SKM-1 treated with dmso at 0.1 percent for 144 hours (cell line): ENCODE measurements around the gene SLC22A3.
"Not testable (repeated sequence)": the region's sequence is repeated elsewhere in the genome, so short reads cannot be mapped to it uniquely, and the experiment has no call there.

ENCODE experiments used
- DNase-seq: peaks from one replicate; lab custom pipeline; 2025; ENCODE audit not compliant: unreplicated experiment; lab: John Stamatoyannopoulos, UW

Gene SLC22A3

DNA sequence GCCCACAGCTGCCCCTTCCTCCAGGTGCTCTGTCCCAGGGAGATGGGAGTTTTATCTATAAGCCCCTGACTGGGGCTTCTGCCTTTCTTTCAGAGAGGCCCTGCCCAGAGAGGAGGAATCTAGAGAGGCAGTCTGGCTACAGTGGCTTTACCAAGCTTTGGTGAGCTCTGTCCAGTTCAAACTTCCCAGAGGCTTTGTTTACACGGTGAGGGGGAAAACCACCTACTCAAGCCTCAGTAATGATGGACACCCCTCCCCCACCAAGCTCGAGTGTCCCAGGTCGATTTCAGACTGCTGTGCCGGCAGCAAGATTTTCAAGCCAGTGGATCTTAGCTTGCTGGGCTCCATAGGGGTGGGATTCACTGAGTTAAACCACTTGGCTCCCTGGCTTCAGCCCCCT is 25.4 kb downstream of the SLC22A3 start:
- DNase-seq = not testable (repeated sequence)

DNA sequence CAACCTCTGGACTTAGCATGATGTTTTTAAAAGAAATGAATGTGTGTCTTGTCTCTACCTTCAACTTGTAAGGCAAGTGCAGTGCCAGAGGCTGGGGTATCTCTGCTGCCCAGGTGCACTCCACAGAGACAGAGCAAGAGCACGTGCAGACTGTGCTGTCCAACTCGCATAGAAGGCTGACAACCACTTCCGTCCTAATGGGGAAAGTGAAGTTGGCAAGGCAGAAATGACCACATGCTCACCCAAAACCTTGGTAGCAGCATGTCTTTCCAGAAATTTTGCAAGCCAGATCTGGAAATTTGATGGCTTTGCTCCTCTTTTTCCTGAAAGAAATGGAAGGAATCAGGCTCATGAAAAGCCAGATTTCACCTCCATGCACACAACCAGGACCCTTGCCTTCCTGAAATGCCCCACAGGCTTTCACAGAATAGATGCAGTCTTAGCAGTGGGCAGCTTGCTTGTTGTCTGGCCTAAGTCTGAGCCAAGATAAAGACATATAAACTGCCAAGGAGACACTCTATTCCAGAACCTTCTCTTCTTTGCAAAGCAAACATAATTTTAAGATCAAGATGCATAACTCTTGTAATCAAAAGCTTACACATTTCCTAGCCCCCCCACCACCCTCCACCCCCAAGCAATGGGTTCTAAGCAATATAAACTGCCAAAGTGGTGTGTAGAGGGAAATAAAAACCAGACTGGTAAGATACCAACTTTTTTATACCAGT is 26.8 kb downstream of the SLC22A3 start:
- DNase-seq = no peak

DNA sequence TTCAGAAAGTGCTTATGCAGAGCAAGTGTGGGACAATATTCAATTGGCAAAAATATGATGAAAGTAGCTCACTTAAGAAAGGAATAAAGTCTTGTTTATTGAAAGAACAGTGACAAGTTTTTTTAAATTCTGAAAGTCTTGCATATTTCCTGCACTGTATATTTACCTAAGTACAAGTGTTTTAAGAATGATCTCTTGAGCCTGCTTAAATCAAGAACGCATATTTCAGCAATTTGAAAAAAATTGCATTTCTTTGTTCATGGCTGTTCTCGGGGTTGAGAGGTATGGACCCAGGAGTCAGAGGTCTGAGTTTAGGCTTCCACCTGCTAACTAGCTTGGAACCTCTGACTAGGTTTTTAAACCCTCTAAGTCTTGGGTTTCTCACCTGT is 27.4 kb downstream of the SLC22A3 start:
- no peak for DNase-seq

DNA sequence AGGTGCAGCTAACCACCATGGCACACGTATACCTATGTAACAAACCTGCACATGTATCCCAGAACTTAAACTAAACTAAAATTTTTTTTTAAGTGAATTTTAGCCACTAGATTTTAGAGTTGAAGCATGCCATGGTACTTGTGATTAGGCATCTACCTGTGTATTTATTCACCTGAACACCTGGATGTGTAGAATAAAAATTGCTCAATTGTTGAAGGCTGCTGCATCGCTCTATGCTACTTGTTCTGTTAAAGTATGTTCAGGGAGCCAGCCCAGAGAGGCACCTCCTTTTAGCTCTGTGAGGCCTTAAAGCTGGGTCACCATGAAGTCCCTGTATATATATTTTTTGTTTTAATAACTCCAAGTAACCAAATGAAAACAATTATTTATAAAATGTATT is 28.3 kb downstream of the SLC22A3 start:
- no peak for DNase-seq

DNA sequence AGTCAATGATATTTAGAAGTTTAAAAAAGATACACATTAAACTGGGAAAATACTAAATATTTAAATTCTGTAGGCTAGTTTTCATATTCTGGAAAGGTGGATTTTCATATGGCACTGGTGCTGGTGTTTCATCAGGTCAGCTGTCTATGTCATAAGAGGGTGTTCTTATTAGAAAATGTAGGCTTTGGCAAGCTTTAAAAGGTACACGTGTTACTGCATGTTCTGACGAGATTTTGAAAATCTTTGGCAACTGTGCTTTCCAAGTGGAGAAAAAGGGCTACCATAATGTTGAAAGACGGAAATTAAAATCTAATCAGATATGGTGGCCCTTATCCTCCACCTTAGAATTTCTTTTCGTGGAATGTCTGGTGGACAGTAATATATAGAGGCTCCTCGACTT is 30.0 kb downstream of the SLC22A3 start:
- no peak for DNase-seq

DNA sequence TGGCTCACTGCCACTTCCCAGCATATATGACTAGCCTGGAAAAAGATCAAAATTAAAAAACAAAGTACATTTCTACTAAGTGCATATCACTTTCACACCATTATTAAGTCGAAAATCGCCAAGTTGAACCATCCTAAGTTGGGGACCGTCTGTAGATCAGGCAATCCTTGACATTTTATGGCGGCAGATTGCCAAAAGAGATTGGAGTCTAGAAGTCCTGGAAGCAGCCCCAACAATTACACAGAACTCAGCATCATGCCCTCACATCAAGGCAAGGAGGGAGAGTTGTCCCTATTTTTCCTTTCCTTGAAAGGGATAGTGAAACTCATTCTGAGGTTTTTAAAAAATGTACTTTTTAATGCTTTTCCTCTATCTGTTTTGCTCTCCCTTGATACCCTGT is 30.7 kb downstream of the SLC22A3 start:
- no peak for DNase-seq

DNA sequence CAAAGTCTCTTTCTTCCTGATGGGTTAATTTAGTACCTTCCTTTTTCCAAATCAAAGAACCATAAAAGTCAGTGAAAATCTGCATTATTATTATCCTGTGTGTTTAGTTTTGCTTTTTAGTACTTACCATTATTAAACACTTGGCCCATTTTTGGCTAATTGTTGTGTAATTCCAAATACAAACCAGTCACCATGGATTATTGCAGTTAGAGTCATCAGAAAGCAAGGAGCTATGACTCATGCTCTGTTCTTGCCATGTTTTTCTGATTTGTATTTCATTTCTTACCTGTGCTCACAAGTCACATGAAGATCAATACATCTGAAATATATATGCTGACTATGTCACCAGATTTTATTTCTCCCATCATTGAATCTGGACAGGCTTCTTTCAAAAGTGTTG is 31.3 kb downstream of the SLC22A3 start:
- no peak for DNase-seq

DNA sequence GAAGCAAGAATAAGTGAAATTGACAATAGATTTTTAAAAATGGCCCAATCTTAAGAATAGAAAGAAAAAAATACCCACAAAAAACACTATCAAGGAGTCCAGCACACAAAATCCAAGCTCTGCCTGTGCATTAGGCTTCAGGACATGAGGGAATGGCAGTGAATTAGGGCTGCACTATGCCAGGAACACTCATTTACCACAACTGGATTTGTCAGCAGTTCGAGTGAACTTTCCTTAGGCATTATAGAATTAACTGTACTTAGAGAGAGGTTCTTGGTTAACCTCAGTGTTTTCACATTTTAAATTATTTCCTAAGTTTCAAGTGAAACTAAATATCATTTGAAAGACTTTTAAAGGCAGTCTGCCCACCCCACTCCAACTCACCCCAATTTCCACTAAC is 34.8 kb downstream of the SLC22A3 start:
- no peak for DNase-seq

DNA sequence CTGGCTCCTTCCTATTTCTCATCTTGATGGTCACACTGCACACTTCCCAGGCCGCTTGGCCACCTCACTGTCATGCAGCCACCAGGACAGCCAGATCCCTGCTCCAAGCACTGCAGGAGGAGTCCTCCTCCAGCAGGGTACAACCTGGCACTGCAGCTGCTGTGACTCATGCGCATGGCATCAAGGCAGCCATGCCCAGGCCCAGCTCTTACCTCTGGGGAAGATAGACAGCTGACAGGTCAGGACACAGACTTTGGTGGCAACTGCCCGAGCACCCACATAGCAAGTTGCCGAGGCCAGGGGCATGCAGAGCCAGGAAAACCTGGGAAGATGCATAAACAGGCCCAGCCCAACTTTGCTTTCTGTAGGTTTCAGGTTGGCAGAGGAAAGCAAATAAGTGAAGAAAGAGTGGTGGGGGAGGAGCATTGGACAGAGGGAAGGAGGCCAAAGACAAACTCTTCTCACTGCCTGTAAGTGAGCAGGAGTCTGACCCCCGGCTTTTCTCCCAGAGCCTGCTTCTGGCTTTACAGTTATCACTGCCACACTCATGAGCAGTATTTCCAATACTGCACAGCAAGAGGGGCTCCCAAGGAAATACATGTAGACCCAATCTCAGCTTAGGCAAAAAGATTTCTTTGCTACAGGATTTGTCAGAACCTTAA is 38.8 kb downstream of the SLC22A3 start:
- no peak for DNase-seq

DNA sequence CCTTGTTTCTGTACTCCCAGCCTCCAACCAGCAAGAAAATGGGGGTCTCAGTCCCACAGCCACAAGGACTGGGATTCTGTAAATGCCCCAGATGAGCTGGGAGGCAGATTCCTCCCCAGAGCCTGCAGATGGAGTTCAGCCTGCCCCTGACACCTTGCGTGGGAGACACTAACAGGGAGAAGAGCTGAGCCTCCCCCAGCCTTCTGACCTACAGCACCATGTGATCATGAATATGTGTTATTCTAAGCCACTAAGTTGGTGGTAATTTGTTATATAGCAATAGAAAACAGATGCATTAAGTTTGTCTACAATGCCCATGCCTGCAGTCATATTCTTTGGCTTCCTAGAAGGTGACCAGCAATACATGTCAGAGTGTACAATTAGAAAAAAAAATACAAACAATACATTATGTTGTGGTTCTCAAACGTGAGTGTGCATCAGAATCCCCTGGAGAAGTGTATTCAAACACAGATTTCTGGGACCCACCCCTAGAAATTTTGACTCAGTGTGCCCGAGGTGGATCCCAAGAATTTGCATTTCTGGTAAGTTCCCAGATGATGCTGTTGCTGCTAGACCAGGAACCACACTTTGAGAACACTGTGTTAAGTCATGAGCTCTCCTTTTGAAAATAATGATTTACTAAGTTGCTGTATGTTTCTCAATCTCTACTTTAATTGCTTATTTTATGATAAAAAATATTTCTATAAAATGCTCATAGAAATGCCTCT is 39.9 kb downstream of the SLC22A3 start:
- no peak for DNase-seq

DNA sequence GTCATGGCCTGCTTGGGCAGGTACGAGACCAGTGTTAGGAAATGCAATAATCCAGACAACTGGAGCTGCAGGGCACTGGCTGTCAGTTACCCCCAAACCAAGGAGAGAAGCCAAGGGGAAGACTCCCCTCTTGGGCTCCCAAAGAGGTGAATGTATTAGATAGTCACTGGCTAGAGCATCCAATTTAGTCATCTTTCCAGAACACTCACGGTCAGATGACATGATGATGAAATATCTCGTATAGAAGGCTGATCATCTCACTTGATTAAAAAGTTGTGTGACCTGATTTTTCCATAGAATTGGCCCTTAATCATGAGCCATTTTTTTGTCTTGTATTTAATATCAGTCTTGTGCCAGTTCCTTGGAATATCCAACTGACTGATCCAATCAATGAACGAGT is 40.7 kb downstream of the SLC22A3 start:
- no peak for DNase-seq

DNA sequence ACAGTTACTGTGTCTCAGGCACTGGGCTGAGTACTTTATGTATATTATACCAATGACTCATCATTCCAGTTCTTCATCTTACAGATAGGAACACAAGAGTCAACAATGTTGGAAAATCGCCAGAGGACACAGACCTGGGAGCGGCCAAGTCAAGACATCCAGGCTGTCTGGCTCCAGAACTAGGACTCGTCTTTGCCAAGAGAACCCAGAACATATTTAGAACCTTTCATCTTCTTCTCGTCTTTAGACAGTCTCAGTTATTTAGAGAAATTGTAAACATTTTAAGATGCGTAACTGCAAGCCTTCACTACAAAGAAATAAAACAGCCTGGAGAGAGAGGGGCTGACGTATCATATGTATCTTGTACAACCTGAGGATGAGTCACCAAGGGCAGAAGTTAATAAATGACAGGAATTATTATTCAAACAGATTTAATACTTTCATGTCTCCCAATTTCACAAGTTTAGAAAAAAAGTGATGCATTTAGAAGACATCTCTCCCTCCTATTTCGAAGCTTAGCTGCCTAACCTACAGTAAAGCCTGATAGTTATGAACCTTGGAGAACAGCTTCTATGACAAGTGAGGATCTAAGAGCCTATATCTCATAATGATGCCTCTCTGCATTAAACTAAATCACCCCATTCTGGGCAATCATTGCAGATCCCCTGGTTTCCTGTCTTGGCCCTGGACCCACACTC is 43.4 kb downstream of the SLC22A3 start:
- no peak for DNase-seq

DNA sequence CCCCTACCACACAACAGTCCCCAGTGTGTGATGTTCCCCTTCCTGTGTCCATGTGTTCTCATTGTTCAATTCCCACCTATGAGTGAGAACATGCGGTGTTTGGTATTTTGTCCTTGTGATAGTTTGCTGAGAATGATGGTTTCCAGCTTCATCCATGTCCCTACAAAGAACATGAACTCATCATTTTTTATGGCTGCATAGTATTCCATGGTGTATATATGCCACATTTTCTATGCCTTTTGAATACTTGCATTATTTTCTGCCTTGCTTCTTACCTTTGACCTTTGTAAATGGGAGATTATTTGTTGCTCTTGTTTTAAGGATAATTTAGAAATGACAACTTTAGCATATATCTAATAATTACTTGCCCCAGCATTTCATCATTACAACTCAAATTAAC is 45.3 kb downstream of the SLC22A3 start:
- not testable (repeated sequence) for DNase-seq

DNA sequence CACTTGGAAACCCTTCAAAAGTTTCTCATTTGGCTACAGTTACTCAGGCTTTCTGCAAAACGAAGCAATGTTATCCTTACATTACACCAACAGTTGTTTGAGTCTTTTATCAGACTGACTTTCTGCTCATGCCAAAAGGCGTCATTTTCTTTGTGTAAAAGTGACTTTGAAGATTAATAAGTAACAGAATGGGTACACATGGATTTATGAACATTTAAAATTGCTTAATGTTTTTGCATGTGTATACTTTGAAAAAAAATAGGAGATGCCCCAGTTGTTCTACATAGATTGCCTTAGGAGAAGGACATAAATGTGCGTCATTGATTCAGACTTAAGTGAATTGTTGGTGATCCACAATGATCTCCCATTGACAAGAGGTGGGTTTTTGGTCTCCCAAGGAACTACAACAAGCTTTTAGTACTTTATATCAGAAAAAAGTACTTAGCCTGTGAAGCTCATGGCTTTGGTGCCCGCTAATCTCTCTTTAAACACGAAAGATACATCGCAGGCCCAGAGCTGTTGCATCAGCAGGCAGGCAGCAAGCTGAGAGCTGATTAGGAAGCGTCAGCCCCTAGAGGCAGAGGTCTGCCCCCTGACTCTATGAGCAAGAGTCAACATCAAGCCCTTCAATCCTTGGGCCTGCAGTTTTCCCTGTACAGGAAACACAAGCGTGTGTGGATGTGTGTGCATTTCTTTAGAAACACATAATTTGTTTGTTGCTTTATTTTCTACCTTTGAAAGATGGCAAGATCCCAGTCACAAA is 45.9 kb downstream of the SLC22A3 start:
- no peak for DNase-seq

DNA sequence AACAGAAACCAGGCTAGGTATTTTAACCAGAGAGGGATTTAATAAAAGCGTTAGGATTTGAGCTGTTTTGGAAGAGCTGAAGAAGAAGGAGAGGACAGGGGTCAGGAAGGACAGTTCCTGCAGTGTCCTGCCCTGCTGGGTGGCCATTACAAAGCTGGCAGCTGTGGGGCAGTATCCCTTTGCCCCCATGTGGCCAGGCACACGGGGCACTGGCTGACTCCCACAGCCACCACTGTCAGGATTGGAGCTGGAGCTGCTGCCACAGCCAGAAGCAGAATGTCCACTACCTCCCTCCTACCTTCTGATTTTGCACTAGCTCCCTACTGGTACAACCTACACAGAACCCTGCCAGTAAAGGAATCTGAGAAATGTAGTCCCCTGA is 46.5 kb downstream of the SLC22A3 start:
- no peak for DNase-seq

DNA sequence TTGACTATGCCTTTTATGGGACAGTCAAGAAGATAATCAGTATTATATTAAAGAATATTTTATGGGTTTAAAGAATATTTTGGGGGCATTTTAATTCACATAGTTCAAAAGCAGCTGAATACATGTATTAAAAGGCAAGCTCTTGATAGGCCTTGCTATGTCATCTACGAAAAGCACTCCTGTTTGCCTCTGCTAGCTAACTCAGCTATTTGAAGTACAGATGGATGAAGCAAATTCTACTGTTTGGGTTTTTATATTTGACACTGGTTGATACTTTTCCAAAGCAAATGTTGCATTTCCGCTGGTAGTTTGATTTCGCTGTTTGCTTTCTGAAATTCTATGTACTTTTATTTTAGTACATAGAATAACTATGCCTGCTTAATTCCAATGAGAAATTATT is 47.0 kb downstream of the SLC22A3 start:
- DNase-seq = no peak

DNA sequence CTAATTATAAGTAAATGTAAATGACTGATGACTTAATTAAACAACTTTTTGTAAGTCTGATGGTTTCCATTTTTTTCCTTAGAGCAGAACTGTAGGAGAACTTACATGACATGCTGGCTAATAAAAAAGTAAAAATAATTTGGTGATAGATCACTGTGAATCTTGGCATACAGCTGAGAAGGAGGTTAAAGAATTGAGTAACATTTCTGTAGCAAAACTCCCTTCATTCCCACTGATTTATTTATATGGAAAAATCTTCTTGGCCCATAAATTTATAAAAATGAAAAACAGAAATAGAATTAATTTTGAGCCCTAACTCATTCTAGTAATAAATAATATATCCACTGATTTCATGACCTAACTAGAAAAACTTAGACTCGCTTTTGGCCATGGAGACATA is 48.1 kb downstream of the SLC22A3 start:
- DNase-seq = no peak

DNA sequence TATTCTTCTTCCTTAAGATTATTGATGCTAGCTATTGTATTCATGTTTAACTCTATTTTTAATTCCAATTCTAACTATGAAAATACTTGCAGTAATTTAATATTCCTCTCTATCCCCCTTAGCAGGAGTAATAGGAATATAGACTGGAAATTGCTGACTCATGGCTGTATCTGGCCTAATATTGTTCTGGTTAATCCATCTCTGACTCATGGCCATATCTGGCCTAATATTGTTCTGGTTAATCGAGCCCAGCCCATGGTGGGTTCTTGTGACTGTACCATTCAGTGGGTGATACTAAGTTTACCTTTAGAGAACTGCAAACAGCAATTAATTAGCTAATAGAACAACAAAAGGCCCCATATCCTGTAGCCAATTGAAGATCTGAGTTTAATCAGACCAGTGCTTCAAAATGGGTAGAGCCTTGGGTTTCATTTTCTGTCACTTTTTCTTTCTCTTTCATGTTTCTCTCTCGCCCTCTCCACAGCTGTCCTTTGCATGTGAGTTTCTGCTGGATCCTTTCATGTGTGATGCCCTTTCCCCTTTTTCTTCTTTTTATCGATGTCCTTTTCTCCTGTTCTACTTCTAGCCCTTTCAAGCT is 50.6 kb downstream of the SLC22A3 start:
- no peak for DNase-seq

DNA sequence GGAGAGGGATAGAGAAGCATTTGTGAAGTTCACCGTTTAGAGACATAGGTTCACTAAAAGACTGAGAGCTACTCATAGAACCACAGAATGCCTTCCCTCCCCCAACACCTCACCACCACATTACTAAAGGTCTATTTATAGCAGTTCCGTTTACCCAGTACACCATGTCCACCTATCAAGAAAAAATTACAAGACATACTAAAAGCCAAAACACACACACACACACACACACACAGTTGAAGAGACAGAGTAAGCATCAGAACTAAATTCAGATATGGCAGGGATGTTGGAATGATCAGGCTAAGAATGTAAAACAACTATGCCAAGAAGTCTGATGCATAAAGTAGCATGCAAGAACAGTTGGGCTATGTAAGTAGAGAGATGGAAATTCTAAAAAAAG is 52.3 kb downstream of the SLC22A3 start:
- DNase-seq = no peak

DNA sequence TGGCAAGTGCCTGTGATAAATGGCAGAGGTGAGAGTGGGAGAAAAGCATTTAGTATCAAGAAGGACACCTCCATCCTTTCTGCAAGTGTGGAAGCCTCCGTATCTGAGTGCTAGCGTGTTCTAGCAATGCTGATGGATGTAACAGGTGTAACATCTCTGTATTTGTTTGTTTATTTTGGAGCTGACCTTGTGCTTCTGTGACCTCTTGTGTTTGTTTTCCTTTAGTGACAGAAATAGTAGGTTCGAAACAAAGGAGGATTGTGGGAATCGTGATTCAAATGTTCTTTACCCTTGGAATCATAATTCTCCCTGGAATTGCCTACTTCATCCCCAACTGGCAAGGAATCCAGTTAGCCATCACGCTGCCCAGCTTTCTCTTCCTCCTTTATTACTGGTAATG is 60.4 kb downstream of the SLC22A3 start:
- no peak for DNase-seq

DNA sequence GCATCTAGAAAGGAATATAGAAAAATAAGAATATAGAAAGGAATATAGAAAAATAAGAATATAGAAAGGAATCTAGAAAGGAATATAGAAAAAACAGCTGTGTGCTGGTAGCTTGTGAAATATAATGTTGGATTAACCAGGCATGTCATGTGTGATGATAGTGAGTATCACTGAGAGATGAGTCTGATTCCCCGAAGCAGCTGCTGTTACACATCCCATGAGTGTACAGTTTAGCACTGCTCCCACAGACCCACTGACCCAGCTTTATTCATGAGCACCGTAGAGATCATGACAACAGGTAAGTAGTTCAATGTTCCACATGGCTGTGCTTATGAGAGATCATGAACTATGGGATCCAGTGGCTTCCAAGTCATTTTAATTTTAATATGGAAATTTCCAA is 64.8 kb downstream of the SLC22A3 start:
- no peak for DNase-seq
